Measurements from ENCODE around the gene SERPINC1.
A peak's percentile ranks its signal among the peaks of the same experiment; 100 is the strongest.

Gene SERPINC1

GRCh38 chr1:173914366-173914871, 2.7 kb downstream of the SERPINC1 start:
- H3K27ac ChIP-seq: no peak overlapping the region
- TF ChIP-seq ZFX (IDR thresholded peaks at IDR 0.05): no peak
- TF ChIP-seq CTCF (conservative IDR thresholded peaks at IDR 0.05): peak; percentile 91

DNA sequence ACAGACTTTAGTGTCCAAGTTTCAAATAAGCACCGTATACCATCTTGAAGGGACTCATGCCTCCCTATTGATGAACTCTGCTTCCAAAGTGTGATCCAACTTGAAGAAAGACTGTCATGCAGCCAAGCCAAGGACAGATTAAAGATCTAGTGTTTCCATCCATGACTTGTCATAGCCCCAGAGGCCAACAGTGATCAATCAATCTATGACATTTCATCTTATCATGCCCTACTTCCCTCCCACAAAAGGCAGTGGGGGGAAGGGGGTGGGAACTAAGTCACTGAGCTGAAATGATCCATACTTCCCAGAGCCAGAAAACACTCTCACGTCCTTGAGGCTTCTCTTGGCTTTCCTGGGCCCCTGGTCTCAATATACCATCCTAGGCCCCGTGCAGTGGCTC, 4.0 kb downstream of the SERPINC1 start:
- no peak for TF ChIP-seq CTCF (conservative IDR thresholded peaks at IDR 0.05)
- no peak for TF ChIP-seq ZFX (IDR thresholded peaks at IDR 0.05)
- H3K27ac ChIP-seq: no peak overlapping the region

DNA sequence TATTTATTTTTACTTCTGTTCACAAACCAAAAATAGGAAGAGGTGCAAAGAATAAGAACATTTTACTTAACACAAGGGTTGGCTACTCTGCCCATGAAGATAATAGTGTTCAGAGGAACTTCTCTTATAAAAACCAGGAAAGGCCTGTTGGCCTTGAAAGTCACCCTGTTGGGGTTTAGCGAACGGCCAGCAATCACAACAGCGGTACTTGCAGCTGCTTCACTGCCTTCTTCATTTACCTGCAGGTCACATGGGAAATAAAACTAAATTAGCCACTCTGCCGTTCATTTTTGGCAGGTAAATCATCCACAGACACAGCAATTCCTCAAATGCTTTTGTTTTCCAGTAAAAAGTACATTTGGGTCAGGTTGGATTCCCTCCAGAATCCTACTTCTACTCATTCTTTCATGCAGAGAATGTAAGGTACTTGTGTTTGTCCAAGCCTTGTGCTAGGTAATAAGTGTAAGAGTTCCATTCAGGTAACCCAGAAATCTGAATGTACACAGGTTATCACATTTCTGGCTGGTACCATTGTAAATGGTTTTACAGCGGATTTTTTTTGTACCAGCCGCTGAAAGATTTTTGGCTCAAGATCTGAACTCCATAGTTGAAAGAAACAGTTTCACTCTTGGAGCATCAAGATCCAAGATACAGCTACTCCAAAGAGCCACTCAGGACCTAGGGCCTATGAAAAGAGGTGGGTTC, 13.1 kb downstream of the SERPINC1 start:
- TF ChIP-seq ZFX (IDR thresholded peaks at IDR 0.05): no peak
- TF ChIP-seq CTCF (conservative IDR thresholded peaks at IDR 0.05): no peak
- H3K27ac ChIP-seq: no peak overlapping the region

GRCh38 chr1:173900992-173901391, 16.1 kb downstream of the SERPINC1 start:
- TF ChIP-seq ZFX (IDR thresholded peaks at IDR 0.05): no peak
- no peak for TF ChIP-seq CTCF (conservative IDR thresholded peaks at IDR 0.05)
- H3K27ac ChIP-seq: no peak overlapping the region

- TF ChIP-seq ZFX (IDR thresholded peaks at IDR 0.05): no peak
- no peak for TF ChIP-seq CTCF (conservative IDR thresholded peaks at IDR 0.05)
Measured at GRCh38 chr1:173900427-173900826, 16.7 kb downstream of the SERPINC1 start.

DNA sequence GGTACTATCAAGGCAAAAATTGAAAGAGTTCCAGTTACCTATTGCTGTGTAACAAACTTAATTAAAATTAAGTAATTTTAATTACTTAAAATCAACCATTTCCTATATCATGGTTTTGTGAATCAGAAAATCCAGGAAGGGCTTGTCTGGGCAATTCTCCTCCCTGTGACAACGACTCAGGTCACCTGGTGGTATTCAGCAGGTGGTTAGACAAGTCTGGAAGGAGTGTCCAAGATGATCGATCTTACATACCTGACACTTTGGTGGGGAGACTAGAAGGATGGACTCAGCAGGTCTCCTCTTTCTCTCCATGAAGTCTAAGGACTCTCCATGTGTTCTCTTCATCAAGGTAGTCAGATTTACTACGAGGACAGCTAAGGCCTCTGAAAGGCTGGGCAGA, 22.9 kb downstream of the SERPINC1 start:
- TF ChIP-seq CTCF (conservative IDR thresholded peaks at IDR 0.05) (no peak), ZFX (IDR thresholded peaks at IDR 0.05) (no peak)
- H3K27ac ChIP-seq: no peak overlapping the region

More at GRCh38 chr1:173900427-173900826, 16.7 kb downstream of the SERPINC1 start:
- no peak overlapping the region for H3K27ac ChIP-seq

GRCh38 chr1:173893611-173894010, 23.5 kb downstream of the SERPINC1 start:
- TF ChIP-seq ZFX (IDR thresholded peaks at IDR 0.05): no peak
- TF ChIP-seq CTCF (conservative IDR thresholded peaks at IDR 0.05): no peak
- no peak overlapping the region for H3K27ac ChIP-seq

Measured in C4-2B (cell line).